ENCODE data around the gene KRTAP10-8. TPM values are rescaled to one million over a fixed set of nuclear protein-coding genes. Genes with fewer than 3 reads are reported as not detected.
A peak's percentile ranks its signal among the peaks of the same experiment; 100 is the strongest.
"Not testable (repeated sequence)": the region's sequence is repeated elsewhere in the genome, so short reads cannot be mapped to it uniquely, and the experiment has no call there.

The KRTAP10-8 gene
- total RNA-seq, 1 experiment from 2014 or later: not detected

GRCh38 chr21:44658913-44659595, 47.2 kb downstream of the KRTAP10-8 start (continued):
- TF ChIP-seq IRF1 (CRISPR knock-in tag; IDR thresholded peaks at IDR 0.05): no peak
- TF ChIP-seq GRHL2 (CRISPR knock-in tag; IDR thresholded peaks at IDR 0.05; ENCODE audit: insufficient replicate concordance, severe bottlenecking): no peak
- no peak for TF ChIP-seq ELF4 (CRISPR knock-in tag; IDR thresholded peaks at IDR 0.05; ENCODE audit: low read depth)
- no peak for TF ChIP-seq CBFB (CRISPR knock-in tag; IDR thresholded peaks at IDR 0.05; ENCODE audit: low read depth)
- TF ChIP-seq PRDM15 (CRISPR knock-in tag; IDR thresholded peaks at IDR 0.05): no peak
- no peak for TF ChIP-seq TEAD1 (CRISPR knock-in tag; IDR thresholded peaks at IDR 0.05)
- no peak for TF ChIP-seq ATF1 (CRISPR knock-in tag; IDR thresholded peaks at IDR 0.05)
- no peak for TF ChIP-seq USF2 (CRISPR knock-in tag; IDR thresholded peaks at IDR 0.05)

GRCh38 chr21:44661567-44661966, 49.7 kb downstream of the KRTAP10-8 start:
- H3K27me3 Mint-ChIP-seq (ENCODE audit: low read depth); H3K9me3 Mint-ChIP-seq; H3K4me3 Mint-ChIP-seq; POLR2A ChIA-PET; CTCF ChIA-PET: not testable (repeated sequence)
- Mint-ChIP-seq H3K27ac (peak overlapping the region; percentile 90), H3K4me1 (peaks cover 39% of the 10 kb centered on the region), H3K36me3 (peaks cover 12% of the 10 kb centered on the region)
- TF ChIP-seq USF2 (CRISPR knock-in tag; IDR thresholded peaks at IDR 0.05) (peak; percentile 92), ZNF281 (CRISPR knock-in tag; IDR thresholded peaks at IDR 0.05) (peak; percentile 31; the same call in 1 of the 2 replicates), USF1 (CRISPR knock-in tag; IDR thresholded peaks at IDR 0.05) (peak; percentile 89)
- DNase-seq (ENCODE audit: low spot score) (peak; percentile 70), ATAC-seq (peak; percentile 86)

Other genes starting within 250 kb of the KRTAP10-8 start
- 4.4 to 5.7 TPM (median 4.7 TPM) in 3 replicates for gene LRRC3, start 156.6 kb upstream of the KRTAP10-8 start, total RNA-seq (2021)
- not detected in 3 replicates for gene KRTAP10-1, start 71.9 kb upstream of the KRTAP10-8 start, total RNA-seq (2021)
- gene KRTAP10-2, start 60.6 kb upstream of the KRTAP10-8 start, total RNA-seq (2021): 0.16 TPM in 1 of 3 replicates, not detected in the others
- gene KRTAP10-3, start 53.3 kb upstream of the KRTAP10-8 start, total RNA-seq (2021): not detected in 3 replicates
- gene KRTAP10-4, start 38.4 kb upstream of the KRTAP10-8 start, total RNA-seq (2021): not detected in 3 replicates
- gene KRTAP10-5, start 31.5 kb upstream of the KRTAP10-8 start, total RNA-seq (2021): not detected in 3 replicates
- gene KRTAP10-6, start 19.6 kb upstream of the KRTAP10-8 start, total RNA-seq (2021): 0.17 TPM in 1 of 3 replicates, not detected in the others
- gene KRTAP10-7, start 11.5 kb upstream of the KRTAP10-8 start, total RNA-seq (2021): not detected in 3 replicates
- gene KRTAP10-9, start 15.0 kb downstream of the KRTAP10-8 start, total RNA-seq (2021): not detected in 3 replicates
- gene KRTAP10-10, start 25.3 kb downstream of the KRTAP10-8 start, total RNA-seq (2021): not detected in 3 replicates
- gene KRTAP10-11, start 34.3 kb downstream of the KRTAP10-8 start, total RNA-seq (2021): not detected in 3 replicates
- 0.50 TPM in 1 of 3 replicates, not detected in the others for gene KRTAP12-4, start 42.6 kb downstream of the KRTAP10-8 start, total RNA-seq (2021)
- not detected in 3 replicates for gene KRTAP12-3, start 45.9 kb downstream of the KRTAP10-8 start, total RNA-seq (2021)
- gene KRTAP12-2, start 54.8 kb downstream of the KRTAP10-8 start, total RNA-seq (2021): 0.25 TPM in 1 of 3 replicates, not detected in the others
- gene KRTAP12-1, start 70.1 kb downstream of the KRTAP10-8 start, total RNA-seq (2021): 0.63 to 2.5 TPM (median 1.0 TPM) in 3 replicates
- gene KRTAP10-12, start 85.1 kb downstream of the KRTAP10-8 start, total RNA-seq (2021): not detected in 3 replicates
- 2.1 to 2.9 TPM (median 2.7 TPM) in 3 replicates for gene TSPEAR, start 99.5 kb downstream of the KRTAP10-8 start, total RNA-seq (2021)
- gene UBE2G2, start 189.7 kb downstream of the KRTAP10-8 start, total RNA-seq (2021): 109 to 117 TPM (median 113 TPM) in 3 replicates
- gene SUMO3, start 206.0 kb downstream of the KRTAP10-8 start, total RNA-seq (2021): 81.7 to 86.3 TPM (median 85.4 TPM) in 3 replicates